Stimulated activated CD4-positive, alpha-beta T cell treated with anti-CD3 and anti-CD28 coated beads, Interleukin-15, amount 100 ng/mL, for 48 hours (primary cell): ENCODE measurements around the gene SLC33A1.

ENCODE experiments used
- DNase-seq, 2 donors: peaks; one replicate each; pipeline ENCODE4 v3.0.0-alpha.2; 2020; ENCODE audit warnings: low read depth in 2 of 2

SLC33A1 gene

DNA sequence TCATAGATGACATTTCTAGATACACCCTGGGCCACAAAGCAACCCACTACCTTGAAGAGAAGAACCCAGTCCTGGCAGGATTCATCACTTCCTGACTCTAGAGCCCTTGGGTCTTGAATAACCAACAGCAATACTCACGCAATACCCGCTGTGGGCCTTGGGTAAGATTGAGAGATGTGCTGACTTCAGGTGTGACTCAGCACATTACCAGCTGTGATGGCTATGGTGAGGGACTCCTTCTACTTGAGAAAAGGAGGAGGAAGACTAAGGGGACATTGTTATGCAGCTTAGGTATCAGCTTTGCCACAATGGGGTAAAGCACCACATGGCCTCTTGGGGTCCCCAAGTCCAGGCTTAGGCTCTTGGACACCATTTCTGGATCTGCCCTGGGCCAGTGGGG is 63.0 kb downstream of the SLC33A1 start:
- no peak for DNase-seq

DNA sequence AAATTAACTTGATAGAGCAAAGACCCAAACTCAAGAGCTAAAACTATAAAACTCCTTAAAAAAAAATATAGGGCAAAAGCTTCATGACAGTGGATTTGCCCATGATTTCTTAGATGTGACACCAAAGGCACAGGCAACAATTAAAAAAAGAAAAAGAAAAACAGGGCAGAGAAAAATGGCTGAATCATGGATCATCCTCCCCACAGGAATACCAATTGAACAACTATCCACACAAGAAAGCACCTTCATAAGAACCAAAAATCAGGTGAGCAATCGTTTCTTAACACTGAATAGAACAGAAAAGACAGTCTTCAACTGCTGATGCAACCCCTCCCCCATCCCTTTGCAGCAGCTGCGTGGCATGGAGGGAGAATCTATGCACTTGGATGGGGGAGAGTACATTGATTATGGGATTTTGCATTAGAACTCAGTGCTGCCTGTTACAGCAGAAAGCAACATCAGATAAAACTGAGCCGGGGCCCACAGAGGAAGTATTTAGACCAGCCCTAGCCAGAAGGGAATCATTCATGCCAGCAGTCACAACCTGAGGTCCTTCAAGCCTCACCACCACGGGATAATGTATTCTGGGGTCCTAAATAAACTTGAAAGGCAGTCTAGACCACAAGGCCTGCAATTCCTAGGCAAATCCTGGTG is 63.8 kb downstream of the SLC33A1 start:
- no peak for DNase-seq

DNA sequence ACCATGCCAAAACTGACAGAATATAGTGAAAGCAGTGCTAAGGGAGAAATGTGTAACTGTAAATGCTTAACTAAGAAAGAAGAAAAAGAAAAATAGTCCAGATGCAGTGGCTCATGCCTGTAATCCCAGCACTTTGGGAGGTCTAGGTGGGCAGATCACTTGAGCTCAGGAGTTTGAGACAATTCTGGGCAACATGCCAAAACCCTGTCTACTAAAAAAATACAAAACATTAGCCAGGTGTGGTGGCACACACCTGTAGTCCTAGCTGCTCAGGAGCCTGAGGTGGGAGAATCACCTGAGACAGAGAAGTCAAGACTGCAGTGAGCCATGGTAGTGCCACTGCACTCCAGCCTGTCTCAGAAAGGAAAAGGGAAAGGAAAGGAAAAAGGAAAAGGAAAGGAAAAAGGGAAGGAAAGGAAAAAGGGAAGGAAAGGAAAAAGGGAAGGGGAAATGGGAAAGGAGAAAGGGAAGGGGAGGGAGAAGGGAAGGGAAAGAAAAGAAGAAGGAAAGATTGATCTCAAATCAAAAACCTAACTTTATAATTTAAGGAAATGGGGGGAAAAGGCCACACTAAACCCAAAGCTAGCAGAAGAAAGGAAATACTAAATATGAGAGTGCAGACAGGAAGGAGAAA is 68.4 kb downstream of the SLC33A1 start:
- DNase-seq, result no peak

DNA sequence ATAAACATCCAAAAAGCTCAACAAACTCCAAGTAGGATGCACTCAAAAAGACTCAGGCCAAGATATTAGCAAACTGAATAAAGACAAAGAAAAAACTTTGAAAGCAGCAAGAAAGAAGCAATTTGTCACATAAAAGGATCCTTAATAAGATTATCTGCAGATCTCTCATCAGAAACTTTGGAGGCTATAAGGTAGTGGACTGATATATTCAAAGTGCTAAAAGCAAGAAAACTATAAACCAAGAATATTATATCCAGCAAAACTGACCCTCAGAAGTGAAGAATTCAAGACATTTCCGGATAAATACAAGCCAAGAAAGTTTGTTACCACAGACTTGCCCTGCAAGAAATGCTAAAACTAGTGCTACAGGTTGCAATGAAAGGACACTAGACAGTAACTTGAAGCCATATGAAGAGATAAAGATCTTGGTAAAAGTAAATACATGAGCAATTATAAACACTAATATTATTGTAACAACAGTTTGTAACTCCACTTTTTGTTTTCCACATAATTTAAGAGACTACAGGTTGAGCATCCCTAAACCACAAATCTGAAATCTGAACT is 71.8 kb downstream of the SLC33A1 start:
- DNase-seq, result no peak

DNA sequence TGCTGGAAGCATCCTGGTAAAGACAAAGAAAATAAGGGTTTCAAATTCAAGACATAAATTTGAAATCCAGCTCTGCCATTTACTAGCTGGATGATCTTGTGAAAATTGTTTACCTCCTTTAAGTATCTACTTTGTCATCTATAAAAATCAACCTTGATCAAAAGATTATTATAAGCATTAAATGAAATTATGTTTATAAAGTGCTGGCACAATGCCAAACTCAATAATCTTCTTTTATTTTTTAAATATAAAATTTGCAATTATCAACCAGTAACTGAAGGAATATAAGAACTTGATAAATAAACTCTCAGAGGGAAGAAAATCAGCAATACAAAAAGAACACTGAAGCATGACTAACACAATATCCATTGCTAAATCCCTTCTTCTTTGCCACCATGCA is 73.9 kb downstream of the SLC33A1 start:
- DNase-seq, result no peak

DNA sequence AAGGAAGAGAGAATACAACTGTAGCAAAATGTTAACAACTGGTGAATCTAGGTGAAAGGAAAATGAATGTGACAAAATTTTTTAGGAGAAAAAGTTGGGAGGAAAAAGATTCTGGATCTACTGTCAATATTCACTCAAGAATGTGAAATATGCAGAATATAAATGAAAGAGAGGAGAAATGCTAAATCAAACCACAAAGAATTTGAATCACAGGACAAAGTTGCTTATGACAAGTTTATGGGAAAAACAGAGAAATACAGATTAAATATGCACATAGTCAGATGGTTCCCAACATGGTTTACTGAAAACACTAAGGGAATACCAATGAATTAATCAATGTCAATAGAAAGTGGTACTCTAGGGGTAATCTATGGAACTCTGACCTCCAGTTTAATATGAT is 75.8 kb downstream of the SLC33A1 start:
- DNase-seq, result no peak

DNA sequence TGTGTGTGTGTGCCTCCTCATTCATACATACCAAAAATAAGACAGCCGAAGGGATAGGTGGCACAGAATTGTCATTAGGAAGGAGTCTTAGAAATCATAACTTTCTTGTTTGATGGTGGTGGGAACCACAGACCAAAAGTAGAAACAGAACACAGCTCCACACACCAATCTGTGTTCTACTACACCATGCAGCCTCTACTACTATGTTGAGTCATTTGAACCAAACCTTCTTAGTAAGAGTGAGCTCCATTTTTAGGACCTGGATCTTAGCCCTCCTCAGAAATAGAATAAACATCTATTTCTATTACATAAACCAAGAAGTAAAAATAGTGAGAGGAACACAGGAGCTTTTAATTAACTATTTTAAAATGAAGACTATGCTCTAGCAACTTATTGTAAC is 81.4 kb downstream of the SLC33A1 start:
- DNase-seq, result no peak

DNA sequence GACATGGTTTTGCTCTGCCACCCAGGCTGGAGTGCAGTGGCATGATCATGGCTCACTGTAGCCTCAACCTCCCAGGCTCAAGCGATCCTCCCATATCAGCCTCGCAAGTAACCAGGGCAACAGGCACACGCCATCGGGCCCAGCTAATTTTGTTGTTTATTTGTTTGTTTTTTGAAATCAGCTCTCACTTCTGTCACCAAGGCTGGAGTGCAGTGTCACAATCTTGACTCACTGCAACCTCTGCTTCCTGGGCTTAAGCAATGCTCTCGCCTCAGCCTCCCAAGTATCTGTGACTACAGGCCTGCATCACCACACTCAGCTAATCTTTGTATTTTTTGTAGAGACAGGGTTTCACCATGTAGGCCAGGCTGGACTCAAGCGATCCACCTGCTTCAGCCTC is 83.1 kb downstream of the SLC33A1 start:
- DNase-seq, result no peak
